PC-9 (cell line): ENCODE results near the gene TMEM222.

Experiments used
- CTCF ChIP-seq: fragments of 200-600 bp; sonication (generic); conservative IDR thresholded peaks from 2 replicates; pipeline ENCODE4 v1.6.1; 2017; ENCODE audit warnings: mixed run types, antibody characterized with exemption, mild to moderate bottlenecking, moderate library complexity
- EZH2 ChIP-seq: fragments of 200-600 bp; sonication (generic); IDR thresholded peaks from 2 replicates; pipeline ENCODE4 v1.8.0; 2017; ENCODE audit warnings: antibody characterized with exemption, low read depth

GRCh38 chr1:27380224-27380623, 58.3 kb downstream of the TMEM222 start:
- TF ChIP-seq CTCF (no peak), EZH2 (no peak)
